ENCODE data around the gene SLC66A1.

SLC66A1 gene

DNA sequence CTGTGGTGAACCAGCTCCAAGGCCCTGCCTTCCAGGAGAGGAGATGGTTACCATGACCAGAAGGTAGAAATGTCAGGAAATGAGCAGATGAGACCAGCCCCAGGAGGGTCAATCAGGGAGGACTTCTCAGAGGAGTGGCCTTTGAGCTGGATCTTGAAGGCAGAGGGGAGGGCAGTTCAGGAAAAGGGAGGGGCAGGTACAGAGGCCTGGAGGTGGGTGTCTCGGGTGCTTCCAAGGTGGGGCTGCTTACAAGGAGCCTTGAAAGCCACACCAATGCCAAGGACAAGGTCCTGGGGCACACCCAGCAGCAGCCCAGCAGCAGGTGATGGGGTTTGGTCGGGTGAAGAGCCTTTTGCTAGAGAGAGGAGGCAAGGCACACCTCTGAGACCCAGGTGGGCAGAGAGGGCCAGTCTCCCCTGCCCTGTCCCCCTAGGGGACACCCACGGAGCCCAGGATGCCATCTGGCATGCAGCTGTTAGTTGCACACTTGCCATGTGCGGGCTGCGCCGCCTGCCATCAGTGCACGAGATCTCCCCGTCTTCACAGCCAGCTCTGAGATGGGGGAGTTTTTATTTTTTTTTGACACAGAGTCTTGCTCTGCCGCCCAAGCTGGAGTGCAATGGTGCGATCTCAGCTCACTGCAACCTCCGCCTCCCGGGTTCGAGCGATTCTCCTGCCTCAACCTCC lies 18.5 kb downstream of the SLC66A1 start:
- TF ChIP-seq POLR2AphosphoS5 (IDR thresholded peaks at IDR 0.05; ENCODE audit: low read depth, low read length) (0 out of 2 replicates have a peak, but pooled peaks have one; percentile 27), SIN3A (IDR thresholded peaks at IDR 0.05; ENCODE audit: borderline replicate concordance, insufficient read depth, low read length) (no peak), TAF1 (IDR thresholded peaks at IDR 0.05; ENCODE audit: borderline replicate concordance, insufficient read depth, low read length) (no peak)

DNA sequence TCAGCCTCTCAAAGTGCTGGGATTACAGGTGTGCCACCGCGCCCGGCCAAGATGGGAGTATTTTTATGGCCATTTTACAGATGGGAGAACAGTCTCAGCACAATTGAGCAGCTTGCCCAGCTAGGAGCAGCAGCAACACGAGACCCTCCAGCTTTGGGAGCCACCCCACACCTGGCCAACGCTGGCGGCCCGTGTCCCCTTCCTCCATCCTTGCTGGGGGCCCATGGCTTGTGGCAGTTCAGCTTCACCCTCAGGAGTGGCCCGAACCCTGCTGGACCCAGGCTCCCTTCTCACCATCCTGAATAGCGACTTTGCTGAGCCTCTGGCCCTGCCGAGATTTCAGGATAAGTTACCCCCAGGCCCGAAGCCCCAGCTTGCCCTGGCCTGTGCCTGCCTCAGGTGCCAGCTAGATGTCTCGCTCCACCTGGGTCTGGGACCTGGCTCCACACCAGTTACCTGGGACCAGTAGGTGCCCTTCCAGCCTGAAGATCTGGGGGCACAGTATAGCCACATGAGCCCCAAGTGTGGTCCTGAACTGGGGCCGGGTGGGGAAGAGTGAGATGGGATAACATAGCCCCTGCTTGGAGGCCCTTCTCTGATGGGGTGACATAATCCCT lies 19.2 kb downstream of the SLC66A1 start:
- TF ChIP-seq, protein P1, sequence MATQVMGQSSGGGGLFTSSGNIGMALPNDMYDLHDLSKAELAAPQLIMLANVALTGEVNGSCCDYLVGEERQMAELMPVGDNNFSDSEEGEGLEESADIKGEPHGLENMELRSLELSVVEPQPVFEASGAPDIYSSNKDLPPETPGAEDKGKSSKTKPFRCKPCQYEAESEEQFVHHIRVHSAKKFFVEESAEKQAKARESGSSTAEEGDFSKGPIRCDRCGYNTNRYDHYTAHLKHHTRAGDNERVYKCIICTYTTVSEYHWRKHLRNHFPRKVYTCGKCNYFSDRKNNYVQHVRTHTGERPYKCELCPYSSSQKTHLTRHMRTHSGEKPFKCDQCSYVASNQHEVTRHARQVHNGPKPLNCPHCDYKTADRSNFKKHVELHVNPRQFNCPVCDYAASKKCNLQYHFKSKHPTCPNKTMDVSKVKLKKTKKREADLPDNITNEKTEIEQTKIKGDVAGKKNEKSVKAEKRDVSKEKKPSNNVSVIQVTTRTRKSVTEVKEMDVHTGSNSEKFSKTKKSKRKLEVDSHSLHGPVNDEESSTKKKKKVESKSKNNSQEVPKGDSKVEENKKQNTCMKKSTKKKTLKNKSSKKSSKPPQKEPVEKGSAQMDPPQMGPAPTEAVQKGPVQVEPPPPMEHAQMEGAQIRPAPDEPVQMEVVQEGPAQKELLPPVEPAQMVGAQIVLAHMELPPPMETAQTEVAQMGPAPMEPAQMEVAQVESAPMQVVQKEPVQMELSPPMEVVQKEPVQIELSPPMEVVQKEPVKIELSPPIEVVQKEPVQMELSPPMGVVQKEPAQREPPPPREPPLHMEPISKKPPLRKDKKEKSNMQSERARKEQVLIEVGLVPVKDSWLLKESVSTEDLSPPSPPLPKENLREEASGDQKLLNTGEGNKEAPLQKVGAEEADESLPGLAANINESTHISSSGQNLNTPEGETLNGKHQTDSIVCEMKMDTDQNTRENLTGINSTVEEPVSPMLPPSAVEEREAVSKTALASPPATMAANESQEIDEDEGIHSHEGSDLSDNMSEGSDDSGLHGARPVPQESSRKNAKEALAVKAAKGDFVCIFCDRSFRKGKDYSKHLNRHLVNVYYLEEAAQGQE (IDR thresholded peaks at IDR 0.05; ENCODE audit: insufficient read depth in 1 of 2, low read depth in 2 of 2, low read length in 2 of 2) = no peak
- TF ChIP-seq FOXP2 (optimal IDR thresholded peaks at IDR 0.05; ENCODE audit: borderline replicate concordance, extremely low read depth, extremely low read length, insufficient read depth) (no peak), POLR2AphosphoS5 (IDR thresholded peaks at IDR 0.05; ENCODE audit: low read depth, low read length) (no peak), SIN3A (IDR thresholded peaks at IDR 0.05; ENCODE audit: borderline replicate concordance, insufficient read depth, low read length) (no peak), TAF1 (IDR thresholded peaks at IDR 0.05; ENCODE audit: borderline replicate concordance, insufficient read depth, low read length) (no peak)

DNA sequence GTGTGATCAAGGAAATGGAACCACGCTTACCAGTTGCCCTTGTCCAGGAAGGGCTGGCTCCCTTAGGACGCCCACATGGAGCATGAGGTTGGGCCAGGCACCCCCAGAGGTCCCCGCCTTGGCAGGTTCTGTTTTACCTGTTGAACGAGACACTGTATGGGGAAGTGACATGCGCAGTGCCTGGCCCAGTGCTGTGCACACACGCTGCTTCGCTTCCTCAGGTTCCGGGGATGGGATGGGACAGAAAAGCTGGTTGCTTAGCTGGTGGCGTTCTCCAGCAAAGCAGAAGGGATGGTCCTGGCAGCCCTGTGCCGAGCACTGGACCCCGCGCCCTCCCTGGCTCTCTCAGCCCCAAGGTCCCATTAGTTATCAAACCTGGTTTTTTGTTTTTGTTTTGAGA lies 20.7 kb downstream of the SLC66A1 start:
- TF ChIP-seq POLR2AphosphoS5 (IDR thresholded peaks at IDR 0.05; ENCODE audit: low read depth, low read length) (no peak), TAF1 (IDR thresholded peaks at IDR 0.05; ENCODE audit: borderline replicate concordance, insufficient read depth, low read length) (no peak), SIN3A (IDR thresholded peaks at IDR 0.05; ENCODE audit: borderline replicate concordance, insufficient read depth, low read length) (no peak), FOXP2 (optimal IDR thresholded peaks at IDR 0.05; ENCODE audit: borderline replicate concordance, extremely low read depth, extremely low read length, insufficient read depth) (no peak)
- TF ChIP-seq, protein P1 (IDR thresholded peaks at IDR 0.05; ENCODE audit: insufficient read depth in 1 of 2, low read depth in 2 of 2, low read length in 2 of 2) = no peak

DNA sequence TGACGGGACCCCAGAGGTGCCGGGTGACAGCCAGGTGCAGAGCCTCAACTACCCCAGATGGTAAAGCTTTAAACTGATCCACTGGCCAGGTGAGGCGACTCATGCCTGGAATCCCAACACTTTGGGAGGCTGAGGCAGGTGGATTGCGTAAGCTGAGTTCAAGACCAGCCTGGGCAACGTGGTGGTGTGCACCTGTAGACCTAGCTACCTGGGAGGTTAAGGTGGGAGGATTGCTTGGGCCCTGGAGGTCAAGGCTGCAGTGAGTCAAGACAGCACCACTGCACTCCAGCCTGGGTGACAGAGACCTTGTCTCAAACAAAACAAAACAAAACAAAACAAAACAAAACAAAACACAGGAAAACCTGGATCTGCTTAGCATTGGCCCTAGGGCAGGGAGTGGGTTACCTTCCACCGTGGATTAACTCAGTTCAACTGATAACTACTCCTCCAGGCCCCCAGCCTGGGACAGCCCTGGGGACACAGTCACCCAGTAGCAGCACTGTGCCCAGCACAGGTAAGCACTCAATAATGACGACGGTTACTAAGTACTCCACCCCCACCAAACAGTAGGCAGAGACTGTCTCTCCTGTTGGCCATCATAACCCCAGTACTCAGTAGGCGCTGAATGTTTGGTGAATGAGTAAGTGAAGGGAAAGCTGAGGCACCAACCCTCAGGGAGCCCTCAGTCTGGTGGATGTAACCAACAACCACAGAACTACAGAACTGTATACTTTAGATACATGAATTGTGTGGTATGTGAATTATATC lies 21.6 kb downstream of the SLC66A1 start:
- TF ChIP-seq, protein P1 (IDR thresholded peaks at IDR 0.05; ENCODE audit: insufficient read depth in 1 of 2, low read depth in 2 of 2, low read length in 2 of 2) = no peak
- TF ChIP-seq POLR2AphosphoS5 (IDR thresholded peaks at IDR 0.05; ENCODE audit: low read depth, low read length) (no peak), FOXP2 (optimal IDR thresholded peaks at IDR 0.05; ENCODE audit: borderline replicate concordance, extremely low read depth, extremely low read length, insufficient read depth) (no peak), SIN3A (IDR thresholded peaks at IDR 0.05; ENCODE audit: borderline replicate concordance, insufficient read depth, low read length) (no peak), TAF1 (IDR thresholded peaks at IDR 0.05; ENCODE audit: borderline replicate concordance, insufficient read depth, low read length) (no peak)

DNA sequence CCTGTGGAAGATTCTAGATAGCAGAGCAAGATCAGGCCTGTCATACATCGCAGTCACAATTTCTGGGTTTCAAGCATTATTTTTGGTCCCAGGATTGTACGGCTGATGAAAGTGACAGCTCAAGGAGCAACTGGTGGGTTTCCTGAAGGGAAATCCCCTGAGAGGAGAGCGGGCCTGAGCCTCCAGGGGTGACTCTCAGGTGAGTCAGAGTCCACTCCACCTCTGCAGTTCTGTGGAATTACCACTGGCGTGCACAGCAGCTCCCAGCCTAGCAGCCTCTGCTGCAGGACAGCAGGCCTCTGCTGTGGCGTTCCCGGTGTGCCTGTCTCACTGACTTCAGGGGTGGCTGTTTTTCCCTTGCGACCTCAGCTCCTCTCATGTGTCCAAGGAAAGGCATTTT lies 24.4 kb downstream of the SLC66A1 start:
- TF ChIP-seq TAF1 (IDR thresholded peaks at IDR 0.05; ENCODE audit: borderline replicate concordance, insufficient read depth, low read length) (no peak), SIN3A (IDR thresholded peaks at IDR 0.05; ENCODE audit: borderline replicate concordance, insufficient read depth, low read length) (no peak), FOXP2 (optimal IDR thresholded peaks at IDR 0.05; ENCODE audit: borderline replicate concordance, extremely low read depth, extremely low read length, insufficient read depth) (no peak), POLR2AphosphoS5 (IDR thresholded peaks at IDR 0.05; ENCODE audit: low read depth, low read length) (no peak)
- TF ChIP-seq, protein P1 (IDR thresholded peaks at IDR 0.05; ENCODE audit: insufficient read depth in 1 of 2, low read depth in 2 of 2, low read length in 2 of 2) = no peak
